SK-N-SH (cell line): Measurements from ENCODE around the gene JAG2.

ENCODE experiments used
- CHD2 ChIP-seq: fragments of 150-350 bp; IDR thresholded peaks from 2 replicates; pipeline ENCODE4 v1.6.1; 2018; ENCODE audit warnings: low read length; ENCODE audit not compliant: partially characterized antibody
- CTCF ChIP-seq: fragments of 200-600 bp; sonication (generic); IDR thresholded peaks from 2 replicates; pipeline ENCODE4 v1.6.1; 2017; ENCODE audit warnings: antibody characterized with exemption, mild to moderate bottlenecking, moderate library complexity
- EP300 ChIP-seq, 2 experiments: IDR thresholded peaks; 2 replicates each; pipeline versions ENCODE4 v1.4.0 to v1.6.1; 2012; ENCODE audit warnings: borderline replicate concordance in 1 of 2, low read depth in 1 of 2, low read length in 1 of 2
- EZH2phosphoT487 ChIP-seq: fragments of 200-600 bp; sonication (generic); IDR thresholded peaks from 2 replicates; pipeline ENCODE4 v1.6.1; 2017; ENCODE audit warnings: low read depth, mixed run types, mild to moderate bottlenecking, antibody characterized with exemption, moderate library complexity, borderline replicate concordance
- FOXJ3 ChIP-seq: sonication (generic); formaldehyde crosslinking; IDR thresholded peaks from 2 replicates; pipeline ENCODE4 v1.5.1; 2020; ENCODE audit warnings: mild to moderate bottlenecking, missing genetic modification reagents
- SIN3A ChIP-seq: IDR thresholded peaks from 2 replicates; pipeline ENCODE4 v1.6.1; 2012; ENCODE audit warnings: low read depth, mild to moderate bottlenecking, low read length, moderate library complexity, borderline replicate concordance
- TEAD4 ChIP-seq: IDR thresholded peaks from 2 replicates; pipeline ENCODE4 v1.4.0; 2012; ENCODE audit warnings: mild to moderate bottlenecking, borderline replicate concordance; ENCODE audit not compliant: insufficient read depth
- USF1 ChIP-seq: IDR thresholded peaks from 2 replicates; pipeline ENCODE4 v1.4.0; 2012; ENCODE audit warnings: low read depth, borderline replicate concordance
- YY1 ChIP-seq: IDR thresholded peaks from 2 replicates; pipeline ENCODE4 v1.4.0; 2012; ENCODE audit warnings: low read depth, mild to moderate bottlenecking
- ZBTB33 ChIP-seq: IDR thresholded peaks from 2 replicates; pipeline ENCODE4 v1.4.0; 2012; ENCODE audit warnings: low read depth, borderline replicate concordance
- TF ChIP-seq, protein P1 (sequence below): IDR thresholded peaks from 2 replicates; pipeline ENCODE4 v1.4.0; 2012; ENCODE audit warnings: low read depth

GRCh38 chr14:105146181-105146975 lies 22.2 kb downstream of the JAG2 start:
- TF ChIP-seq CTCF (no peak), SIN3A (no peak), EP300 (IDR thresholded peaks at IDR 0.05; ENCODE audit: borderline replicate concordance in 1 of 2, low read depth in 1 of 2, low read length in 1 of 2) (no peak), FOXJ3 (CRISPR knock-in tag) (no peak), ZBTB33 (no peak), CHD2 (no peak), EZH2phosphoT487 (no peak), TEAD4 (no peak), USF1 (no peak), YY1 (no peak)
- TF ChIP-seq, protein P1, sequence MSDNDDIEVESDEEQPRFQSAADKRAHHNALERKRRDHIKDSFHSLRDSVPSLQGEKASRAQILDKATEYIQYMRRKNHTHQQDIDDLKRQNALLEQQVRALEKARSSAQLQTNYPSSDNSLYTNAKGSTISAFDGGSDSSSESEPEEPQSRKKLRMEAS = no peak
